Esophagus squamous epithelium (tissue), 5 donors: ENCODE results near the gene WWOX. TPM values are rescaled to one million over a fixed set of nuclear protein-coding genes. Genes with fewer than 3 reads are reported as not detected.
A peak's percentile ranks its signal among the peaks of the same experiment; 100 is the strongest.

Source experiments
- DNase-seq: peaks from one replicate; lab custom pipeline; 2025; lab: John Stamatoyannopoulos, UW
- H3K27ac ChIP-seq, 4 donors: fragments of 200-600 bp; sonication (generic); one replicate each; pipeline ENCODE4 v1.5.1; 2016 to 2019; ENCODE audit warnings: mild to moderate bottlenecking in 1 of 4
- H3K27me3 ChIP-seq, 4 donors: fragments of 200-600 bp; sonication (generic); 1 replicate in 3 of 4; 2 replicates in 1 of 4; pipeline versions ENCODE4 v1.5.1 to v1.6.0; 2017 to 2021; ENCODE audit warnings: antibody characterized with exemption in 1 of 4
- H3K36me3 ChIP-seq, 3 donors: fragments of 200-600 bp; sonication (generic); one replicate each; pipeline ENCODE4 v1.5.1; 2016 to 2019
- H3K4me1 ChIP-seq, 3 donors: fragments of 200-600 bp; sonication (generic); one replicate each; pipeline ENCODE4 v1.5.1; 2017 to 2019
- H3K4me3 ChIP-seq, 4 donors: fragments of 200-600 bp; sonication (generic); 1 replicate in 3 of 4; 2 replicates in 1 of 4; pipeline ENCODE4 v1.5.1; 2016 to 2019; ENCODE audit warnings: mild to moderate bottlenecking in 2 of 4, moderate library complexity in 1 of 4
- H3K9me3 ChIP-seq, 3 donors: fragments of 200-600 bp; sonication (generic); one replicate each; pipeline ENCODE4 v1.5.1; 2016 to 2019
- POLR2A ChIP-seq, 4 donors: fragments of 450-650 bp; IDR thresholded peaks; one replicate each; pipeline ENCODE4 v1.6.1; 2017; ENCODE audit warnings: antibody characterized with exemption in 4 of 4, mild to moderate bottlenecking in 4 of 4, moderate library complexity in 3 of 4
- WGBS, 2 donors: methylation state at CpG; one replicate each; pipeline ENCODE4 v1.1.5; 2018; 5-methylcytosine and 5-hydroxymethylcytosine counted together
- intact Hi-C: fragments of 100-400 bp; cut with DNase I; formaldehyde crosslinking; loops from one replicate; pipeline ENCODE4 v1.15.0; 2022
- total RNA-seq, 4 donors: library from RNA; depleted of rRNA; stranded (reverse); fragments of >200 nt; gene quantifications; one replicate each; pipeline ENCODE4 v1.1.0, GENCODE V29; 2016
- TF ChIP-seq, protein P1 (sequence below), 6 experiments: fragments of 450-650 bp in 4 of 6; fragments of 200-600 bp in 2 of 6; sonication (generic) in 2 of 6; IDR thresholded peaks; one replicate each; pipeline ENCODE4 v1.5.1; 2016 to 2019; ENCODE audit warnings: antibody characterized with exemption in 6 of 6, mild to moderate bottlenecking in 4 of 6, moderate library complexity in 4 of 6
- donor health status: DM: yes; HTN: yes; CAD: no.

WWOX gene
- total RNA-seq, 4 donors from 2014 or later = 20.9 to 31.1 (median 27.5) TPM

DNA sequence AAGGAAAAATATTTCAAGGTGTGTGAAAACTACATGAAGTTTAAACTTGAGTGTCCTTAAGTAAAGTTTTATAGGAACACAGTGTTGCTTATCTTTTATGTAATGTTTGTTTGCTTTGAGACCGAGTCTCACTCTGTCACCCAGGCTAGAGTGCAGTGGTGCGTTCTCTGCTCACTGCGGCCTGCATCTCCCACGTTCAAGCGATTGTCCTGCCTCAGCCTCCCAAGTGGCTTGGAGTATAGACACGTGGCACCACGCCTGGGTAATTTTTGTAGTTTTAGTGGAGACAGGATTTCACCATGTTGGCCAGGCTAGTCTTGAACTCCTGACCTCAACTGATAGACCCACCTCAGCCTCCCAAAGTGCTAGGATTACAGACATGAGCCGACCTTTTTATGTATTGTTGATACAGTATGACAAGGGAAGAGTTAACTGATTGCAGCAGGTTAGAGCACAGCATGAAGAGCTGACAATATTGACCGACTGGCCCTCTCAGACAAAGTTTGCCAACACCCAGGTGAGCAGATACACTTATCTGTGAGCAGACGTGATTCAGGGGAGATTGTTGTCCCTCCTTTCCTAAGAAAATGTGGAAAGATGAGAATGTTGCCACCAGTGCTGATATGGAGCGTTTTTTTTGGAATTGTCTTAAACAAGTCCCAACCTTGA lies 373.7 kb downstream of the WWOX start:
- DNase-seq = no peak
- Histone ChIP-seq H3K9me3 (no peaks in the 10 kb centered on the region), H3K27me3 (no peaks in the 10 kb centered on the region), H3K36me3 (no peaks in the 10 kb centered on the region), H3K27ac (no peak overlapping the region), H3K4me1 (no peaks in the 10 kb centered on the region), H3K4me3 (no peak overlapping the region)
- intact Hi-C loops = no loop called here
- WGBS, 2 donors = 81 to 91% methylated on average over 11 of the region's 11 CpGs
- no peak for TF ChIP-seq POLR2A (IDR thresholded peaks at IDR 0.05)
- TF ChIP-seq, protein P1, sequence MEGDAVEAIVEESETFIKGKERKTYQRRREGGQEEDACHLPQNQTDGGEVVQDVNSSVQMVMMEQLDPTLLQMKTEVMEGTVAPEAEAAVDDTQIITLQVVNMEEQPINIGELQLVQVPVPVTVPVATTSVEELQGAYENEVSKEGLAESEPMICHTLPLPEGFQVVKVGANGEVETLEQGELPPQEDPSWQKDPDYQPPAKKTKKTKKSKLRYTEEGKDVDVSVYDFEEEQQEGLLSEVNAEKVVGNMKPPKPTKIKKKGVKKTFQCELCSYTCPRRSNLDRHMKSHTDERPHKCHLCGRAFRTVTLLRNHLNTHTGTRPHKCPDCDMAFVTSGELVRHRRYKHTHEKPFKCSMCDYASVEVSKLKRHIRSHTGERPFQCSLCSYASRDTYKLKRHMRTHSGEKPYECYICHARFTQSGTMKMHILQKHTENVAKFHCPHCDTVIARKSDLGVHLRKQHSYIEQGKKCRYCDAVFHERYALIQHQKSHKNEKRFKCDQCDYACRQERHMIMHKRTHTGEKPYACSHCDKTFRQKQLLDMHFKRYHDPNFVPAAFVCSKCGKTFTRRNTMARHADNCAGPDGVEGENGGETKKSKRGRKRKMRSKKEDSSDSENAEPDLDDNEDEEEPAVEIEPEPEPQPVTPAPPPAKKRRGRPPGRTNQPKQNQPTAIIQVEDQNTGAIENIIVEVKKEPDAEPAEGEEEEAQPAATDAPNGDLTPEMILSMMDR (IDR thresholded peaks at IDR 0.05) = no peak

DNA sequence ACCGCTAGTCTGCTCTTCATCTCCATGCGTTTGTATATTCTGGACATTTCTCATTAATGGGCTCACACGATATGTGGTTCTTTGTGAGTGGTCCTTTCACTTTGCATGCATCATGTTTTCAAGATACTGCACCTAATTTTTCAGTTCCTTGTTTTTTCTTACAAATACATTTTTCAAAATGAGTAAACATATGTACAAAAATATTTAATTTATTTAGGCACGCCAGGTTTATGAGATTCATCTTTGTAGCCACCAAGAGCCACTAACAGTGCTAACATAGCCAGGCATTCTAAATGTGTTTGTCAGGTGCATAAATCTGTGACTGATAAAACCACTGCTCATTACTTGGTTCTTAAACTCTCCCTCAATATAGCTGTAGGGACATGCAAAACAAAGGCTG lies 375.3 kb downstream of the WWOX start:
- Histone ChIP-seq H3K27me3 (no peaks in the 10 kb centered on the region), H3K27ac (no peak overlapping the region), H3K36me3 (no peaks in the 10 kb centered on the region), H3K4me1 (no peaks in the 10 kb centered on the region), H3K4me3 (no peak overlapping the region), H3K9me3 (no peaks in the 10 kb centered on the region)
- no peak for TF ChIP-seq POLR2A (IDR thresholded peaks at IDR 0.05)
- intact Hi-C loops = no loop called here
- DNase-seq = no peak
- 91% methylated on average over 4 of the region's 4 CpGs for WGBS, 2 donors

DNA sequence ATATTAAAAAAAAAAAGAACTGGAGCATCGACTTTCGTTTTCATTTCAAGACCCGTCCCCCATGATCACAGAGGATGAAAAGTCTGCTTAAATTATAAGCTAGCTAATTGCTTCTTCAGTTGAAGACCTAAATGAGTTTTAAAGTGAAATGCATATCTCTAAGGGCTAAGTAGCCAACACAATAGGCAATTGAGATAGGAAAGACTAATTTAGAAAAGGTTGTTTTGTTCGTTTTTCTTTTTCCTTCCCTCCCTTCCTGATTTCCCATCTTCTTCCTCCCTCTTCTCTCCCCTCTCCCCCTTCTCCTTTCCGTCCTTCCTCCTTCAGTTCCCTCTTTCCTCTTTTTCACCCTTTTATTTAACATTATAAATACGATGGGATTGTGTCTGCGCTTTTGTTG lies 377.2 kb downstream of the WWOX start:
- H3K4me1 ChIP-seq = no peaks in the 10 kb centered on the region
- DNase-seq = no peak
- intact Hi-C loops = no loop called here
- no peak overlapping the region for H3K27ac ChIP-seq
- WGBS, 2 donors = 79 to 82% methylated on average over 7 of the region's 7 CpGs
- no peaks in the 10 kb centered on the region for H3K27me3 ChIP-seq
- TF ChIP-seq, protein P1 (IDR thresholded peaks at IDR 0.05) = no peak
- no peak for TF ChIP-seq POLR2A (IDR thresholded peaks at IDR 0.05)
- no peaks in the 10 kb centered on the region for H3K9me3 ChIP-seq
- H3K36me3 ChIP-seq = no peaks in the 10 kb centered on the region
- no peak overlapping the region for H3K4me3 ChIP-seq

DNA sequence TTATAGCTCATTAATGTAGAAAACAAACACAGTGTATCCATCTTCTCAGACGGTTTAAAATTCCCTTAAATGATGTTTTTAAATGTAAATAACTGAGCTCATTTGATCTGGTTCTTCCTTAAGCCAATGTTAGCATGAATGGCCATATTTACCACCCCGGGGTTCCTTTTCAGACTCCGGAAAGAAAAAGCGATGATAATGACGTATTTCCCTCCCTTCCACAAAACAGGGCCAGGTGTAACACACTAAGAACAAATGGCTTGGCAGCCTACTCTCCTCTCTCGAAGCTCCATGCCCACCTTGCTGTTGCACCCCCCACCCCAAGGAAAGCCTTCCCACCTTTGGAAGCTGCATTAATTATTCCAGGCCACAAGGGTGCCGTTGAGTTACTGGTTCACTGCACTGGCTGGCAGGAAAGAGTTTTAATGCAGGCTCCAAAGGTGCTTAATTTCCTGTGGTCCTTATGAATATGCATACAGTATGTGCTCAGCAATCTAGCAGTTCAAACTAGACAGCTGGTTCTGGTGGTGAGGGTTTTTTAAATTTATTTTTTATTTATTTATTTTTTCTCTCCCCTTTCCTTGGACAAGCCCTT lies 378.9 kb downstream of the WWOX start:
- DNase-seq = no peak
- 65 to 75% methylated on average over 7 of the region's 7 CpGs for WGBS, 2 donors
- Histone ChIP-seq H3K9me3 (no peaks in the 10 kb centered on the region), H3K4me3 (no peak overlapping the region), H3K36me3 (no peaks in the 10 kb centered on the region), H3K27ac (no peak overlapping the region), H3K27me3 (no peaks in the 10 kb centered on the region), H3K4me1 (no peaks in the 10 kb centered on the region)
- TF ChIP-seq POLR2A (IDR thresholded peaks at IDR 0.05) = no peak
- TF ChIP-seq, protein P1 (IDR thresholded peaks at IDR 0.05) = peak in 2 of 6 experiments; percentile 21 to 53
- intact Hi-C loops = no loop called here

DNA sequence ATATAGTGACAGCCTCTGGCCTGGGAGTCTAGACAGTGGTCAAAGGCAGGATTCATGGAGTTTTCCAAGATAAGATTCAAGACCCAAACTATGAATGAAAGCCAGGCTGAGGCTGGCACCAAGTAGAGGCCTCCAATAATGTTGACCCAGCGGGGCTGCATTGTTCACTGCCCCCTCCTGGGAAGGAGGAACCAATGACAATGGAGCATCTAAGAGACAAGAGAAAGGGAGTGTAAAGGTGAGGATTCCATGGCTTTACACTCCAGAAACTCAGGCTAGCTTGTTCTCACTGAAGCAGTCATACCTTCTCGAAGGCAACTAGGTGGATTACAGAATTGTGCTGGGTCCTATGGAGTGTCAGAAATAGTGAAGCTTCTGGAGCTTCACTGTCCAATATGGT lies 380.3 kb downstream of the WWOX start:
- no peaks in the 10 kb centered on the region for H3K27me3 ChIP-seq
- no peaks in the 10 kb centered on the region for H3K36me3 ChIP-seq
- no peak for DNase-seq
- no peak overlapping the region for H3K27ac ChIP-seq
- no peaks in the 10 kb centered on the region for H3K9me3 ChIP-seq
- H3K4me1 ChIP-seq = no peaks in the 10 kb centered on the region
- WGBS, 2 donors = 88 to 93% methylated on average over 2 of the region's 2 CpGs
- TF ChIP-seq, protein P1 (IDR thresholded peaks at IDR 0.05) = no peak
- TF ChIP-seq POLR2A (IDR thresholded peaks at IDR 0.05) = no peak
- H3K4me3 ChIP-seq = no peak overlapping the region
- intact Hi-C loops = no loop called here
